HUES64 (cell line): Measurements from ENCODE around the gene TCF12.
A peak's percentile ranks its signal among the peaks of the same experiment; 100 is the strongest.

ENCODE experiments used
- H3K27ac ChIP-seq: 2 replicates; pipeline ENCODE4 v1.7.0; 2013; ENCODE audit warnings: low read depth, low read length, inconsistent platforms
- H3K27me3 ChIP-seq: 2 replicates; pipeline ENCODE4 v1.6.1; 2013; ENCODE audit warnings: mild to moderate bottlenecking, low read length; ENCODE audit not compliant: insufficient read depth
- H3K36me3 ChIP-seq: 2 replicates; pipeline ENCODE4 v1.6.1; 2013; ENCODE audit warnings: mild to moderate bottlenecking, low read length; ENCODE audit not compliant: insufficient read depth
- H3K4me1 ChIP-seq: 2 replicates; pipeline ENCODE4 v1.6.1; 2013; ENCODE audit warnings: mild to moderate bottlenecking, low read length, moderate library complexity; ENCODE audit not compliant: insufficient read depth
- H3K4me3 ChIP-seq: 2 replicates; pipeline ENCODE4 v1.5.1; 2013; ENCODE audit warnings: mild to moderate bottlenecking, low read length, moderate library complexity
- H3K9ac ChIP-seq: 2 replicates; pipeline ENCODE4 v1.6.1; 2013; ENCODE audit warnings: mild to moderate bottlenecking, low read depth, low read length
- H3K9me3 ChIP-seq: 2 replicates; pipeline ENCODE4 v1.6.1; 2013; ENCODE audit warnings: low read depth, low read length; ENCODE audit not compliant: insufficient read depth
- WGBS: fragments of 150-250, 120-280 bp; methylation state at CpG from one replicate; pipeline ENCODE4 v1.1.7; 2013; ENCODE audit warnings: missing lambda C conversion rate; 5-methylcytosine and 5-hydroxymethylcytosine counted together

TCF12 gene

DNA sequence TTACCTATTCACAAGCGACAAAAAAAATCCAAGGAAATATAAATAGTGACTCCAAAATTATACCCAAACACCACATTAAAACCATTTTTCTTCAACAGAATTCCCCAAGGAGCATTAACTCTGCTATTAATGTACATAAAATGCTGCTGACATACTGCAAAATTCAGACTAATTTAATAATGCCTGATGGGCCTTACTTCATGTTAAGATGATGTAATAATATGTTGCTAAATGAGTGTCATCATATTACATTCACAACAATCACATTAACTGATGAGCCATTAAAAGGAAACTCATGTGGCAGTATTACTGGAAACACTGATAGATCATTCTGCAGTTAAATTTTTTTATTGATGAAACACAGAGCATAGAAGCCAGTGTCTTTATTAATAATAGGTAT lies 253.0 kb downstream of the TCF12 start:
- H3K9me3 ChIP-seq: no peaks in the 10 kb centered on the region
- H3K27me3 ChIP-seq: no peaks in the 10 kb centered on the region
- H3K27ac ChIP-seq: no peak overlapping the region
- no peak overlapping the region for H3K4me3 ChIP-seq
- WGBS: 100% methylated on average over 1 of the region's 1 CpG
- H3K9ac ChIP-seq: no peak overlapping the region
- H3K36me3 ChIP-seq: peaks cover 26% of the 10 kb centered on the region; the same call in 1 of the 2 replicates
- no peaks in the 10 kb centered on the region for H3K4me1 ChIP-seq

- H3K9ac ChIP-seq: no peak overlapping the region
- H3K4me3 ChIP-seq: no peak overlapping the region
- H3K27ac ChIP-seq: no peak overlapping the region
- no peaks in the 10 kb centered on the region for H3K27me3 ChIP-seq
- 96% methylated on average over 3 of the region's 3 CpGs for WGBS
- H3K36me3 ChIP-seq: peaks cover 20% of the 10 kb centered on the region; the same call in 1 of the 2 replicates
- no peaks in the 10 kb centered on the region for H3K4me1 ChIP-seq
- no peaks in the 10 kb centered on the region for H3K9me3 ChIP-seq
Measured at GRCh38 chr15:57172925-57173324, 254.5 kb downstream of the TCF12 start.

GRCh38 chr15:57183041-57183440 lies 264.6 kb downstream of the TCF12 start:
- Histone ChIP-seq H3K9me3 (no peaks in the 10 kb centered on the region), H3K4me3 (no peak overlapping the region), H3K27ac (no peak overlapping the region), H3K36me3 (peaks cover 8% of the 10 kb centered on the region; the same call in 1 of the 2 replicates), H3K9ac (no peak overlapping the region), H3K4me1 (no peaks in the 10 kb centered on the region), H3K27me3 (no peaks in the 10 kb centered on the region)
- WGBS: no CpG with 5 or more reads among the region's 1 CpG

GRCh38 chr15:57183614-57184344 lies 265.3 kb downstream of the TCF12 start:
- Histone ChIP-seq H3K36me3 (peaks cover 8% of the 10 kb centered on the region; the same call in 1 of the 2 replicates), H3K27ac (no peak overlapping the region), H3K9ac (no peak overlapping the region), H3K9me3 (no peaks in the 10 kb centered on the region), H3K27me3 (no peaks in the 10 kb centered on the region), H3K4me3 (no peak overlapping the region), H3K4me1 (no peaks in the 10 kb centered on the region)
- 89% methylated on average over 5 of the region's 5 CpGs for WGBS

- Histone ChIP-seq H3K4me3 (no peak overlapping the region), H3K9ac (no peak overlapping the region), H3K9me3 (no peaks in the 10 kb centered on the region), H3K4me1 (no peaks in the 10 kb centered on the region), H3K27ac (no peak overlapping the region), H3K27me3 (no peaks in the 10 kb centered on the region), H3K36me3 (peaks cover 8% of the 10 kb centered on the region; the same call in 1 of the 2 replicates)
- WGBS: 100% methylated on average over 1 of the region's 1 CpG
Measured at GRCh38 chr15:57184502-57184901, 266.1 kb downstream of the TCF12 start.

DNA sequence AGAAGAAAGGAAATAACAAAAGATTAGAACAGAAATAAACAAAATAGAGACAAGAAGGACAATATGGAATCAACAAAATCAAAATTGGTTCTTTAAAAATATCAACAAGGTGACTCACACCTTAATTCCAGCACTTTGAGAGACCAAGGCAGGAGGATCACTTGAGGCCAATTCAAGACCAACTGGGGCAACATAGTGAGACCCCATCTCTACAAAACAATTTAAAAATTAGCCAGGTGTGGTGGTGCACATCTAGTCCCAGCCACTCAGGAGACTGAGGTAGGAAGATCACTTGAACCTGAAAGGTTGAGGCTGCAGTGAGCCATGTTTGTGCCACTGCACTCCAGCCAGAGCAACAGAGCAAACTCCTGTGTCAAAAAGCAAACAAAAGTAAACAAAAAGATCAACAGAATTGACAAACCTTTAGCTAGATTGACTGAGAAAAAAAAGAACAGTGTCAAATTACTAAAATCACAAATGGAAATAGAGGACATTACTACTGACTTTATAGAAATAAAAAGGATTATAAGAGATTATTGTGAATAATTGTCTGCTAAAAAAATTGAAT lies 267.1 kb downstream of the TCF12 start:
- no peak overlapping the region for H3K9ac ChIP-seq
- peaks cover 8% of the 10 kb centered on the region; the same call in 1 of the 2 replicates for H3K36me3 ChIP-seq
- H3K27me3 ChIP-seq: no peaks in the 10 kb centered on the region
- H3K4me3 ChIP-seq: no peak overlapping the region
- no peaks in the 10 kb centered on the region for H3K9me3 ChIP-seq
- H3K27ac ChIP-seq: no peak overlapping the region
- no peaks in the 10 kb centered on the region for H3K4me1 ChIP-seq

GRCh38 chr15:57189466-57189865 lies 271.0 kb downstream of the TCF12 start:
- Histone ChIP-seq H3K27me3 (no peaks in the 10 kb centered on the region), H3K4me3 (no peak overlapping the region), H3K9me3 (no peaks in the 10 kb centered on the region), H3K27ac (no peak overlapping the region), H3K4me1 (no peaks in the 10 kb centered on the region), H3K36me3 (peaks cover 29% of the 10 kb centered on the region), H3K9ac (no peak overlapping the region)
- 92% methylated on average over 1 of the region's 1 CpG for WGBS

DNA sequence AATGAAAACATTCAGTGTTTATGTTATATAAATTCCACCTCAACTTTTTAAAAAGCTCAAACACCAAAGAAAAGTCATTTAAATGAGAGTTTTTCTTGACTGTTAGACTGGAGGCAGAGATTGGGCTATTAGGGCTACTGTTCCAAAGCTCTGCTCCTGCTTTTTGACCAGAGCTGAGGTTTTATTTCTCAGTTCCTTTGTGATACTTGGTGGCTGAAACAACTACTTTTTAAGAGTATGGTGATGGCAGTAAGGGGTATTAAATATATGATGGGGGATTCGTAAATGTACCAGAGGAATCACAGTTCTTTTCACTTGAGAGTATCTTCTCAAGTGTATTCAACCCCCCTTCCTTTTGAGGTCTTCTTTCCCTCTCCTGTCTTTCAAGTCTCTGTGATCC lies 271.8 kb downstream of the TCF12 start:
- H3K36me3 ChIP-seq: peaks cover 32% of the 10 kb centered on the region
- no peak overlapping the region for H3K27ac ChIP-seq
- H3K4me1 ChIP-seq: no peaks in the 10 kb centered on the region
- no peak overlapping the region for H3K4me3 ChIP-seq
- H3K9ac ChIP-seq: no peak overlapping the region
- no peaks in the 10 kb centered on the region for H3K9me3 ChIP-seq
- WGBS: 80% methylated on average over 1 of the region's 1 CpG
- H3K27me3 ChIP-seq: no peaks in the 10 kb centered on the region

DNA sequence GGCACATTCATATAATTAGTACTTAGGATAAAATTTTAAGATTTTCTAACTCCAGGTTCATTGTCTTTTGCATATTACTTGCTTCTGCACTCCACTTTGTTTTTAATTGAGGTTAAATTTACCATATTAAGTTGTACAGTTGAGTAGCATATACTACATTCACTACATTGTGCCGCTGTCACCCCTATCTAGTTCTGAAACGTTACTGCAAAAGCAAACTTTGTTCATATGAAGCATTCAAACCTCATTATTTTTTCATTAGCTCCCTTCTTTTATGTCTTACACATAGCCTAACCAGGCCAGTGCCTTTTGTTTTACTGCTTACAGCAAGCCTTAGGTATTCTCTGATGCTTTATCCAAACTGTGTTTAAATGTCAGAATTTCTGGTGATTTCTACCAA lies 274.7 kb downstream of the TCF12 start:
- no peaks in the 10 kb centered on the region for H3K9me3 ChIP-seq
- WGBS: 95% methylated on average over 2 of the region's 2 CpGs
- H3K4me3 ChIP-seq: no peak overlapping the region
- H3K27me3 ChIP-seq: no peaks in the 10 kb centered on the region
- H3K4me1 ChIP-seq: peaks cover 24% of the 10 kb centered on the region
- H3K36me3 ChIP-seq: peaks cover 23% of the 10 kb centered on the region
- H3K9ac ChIP-seq: no peak overlapping the region
- no peak overlapping the region for H3K27ac ChIP-seq

GRCh38 chr15:57195326-57195725 lies 276.9 kb downstream of the TCF12 start:
- Histone ChIP-seq H3K27me3 (no peaks in the 10 kb centered on the region), H3K27ac (no peak overlapping the region), H3K36me3 (peaks cover 23% of the 10 kb centered on the region), H3K9ac (no peak overlapping the region), H3K4me1 (peaks cover 43% of the 10 kb centered on the region), H3K9me3 (no peaks in the 10 kb centered on the region), H3K4me3 (no peak overlapping the region)
- WGBS: 89% methylated on average over 1 of the region's 1 CpG

DNA sequence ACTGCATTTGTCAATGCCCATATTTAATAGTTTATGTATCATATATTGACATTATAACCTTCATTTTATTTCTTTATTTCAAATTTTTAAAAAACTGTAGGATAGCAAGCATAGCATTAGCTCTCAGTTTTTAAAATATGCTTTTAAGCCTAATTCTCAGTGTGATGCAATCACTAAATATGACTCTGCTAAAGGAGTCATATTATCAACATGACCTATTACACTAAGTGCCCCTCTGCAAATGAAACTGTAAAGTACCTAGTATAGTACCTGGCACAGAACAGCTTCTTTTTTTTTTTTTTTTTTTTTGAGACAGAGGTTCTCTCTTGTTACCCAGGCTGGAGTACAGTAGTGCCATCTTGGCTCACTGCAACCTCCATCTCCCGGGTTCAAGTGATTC lies 278.4 kb downstream of the TCF12 start:
- H3K4me1 ChIP-seq: peaks cover 59% of the 10 kb centered on the region
- H3K4me3 ChIP-seq: no peak overlapping the region
- no peaks in the 10 kb centered on the region for H3K27me3 ChIP-seq
- 94% methylated on average over 1 of the region's 1 CpG for WGBS
- peaks cover 23% of the 10 kb centered on the region for H3K36me3 ChIP-seq
- no peak overlapping the region for H3K9ac ChIP-seq
- no peaks in the 10 kb centered on the region for H3K9me3 ChIP-seq
- peak overlapping the region; percentile 45; the same call in 1 of the 2 replicates for H3K27ac ChIP-seq
